ENCODE measurements around the gene MORF4L1.
"Not testable (repeated sequence)": the region's sequence is repeated elsewhere in the genome, so short reads cannot be mapped to it uniquely, and the experiment has no call there.

DNA sequence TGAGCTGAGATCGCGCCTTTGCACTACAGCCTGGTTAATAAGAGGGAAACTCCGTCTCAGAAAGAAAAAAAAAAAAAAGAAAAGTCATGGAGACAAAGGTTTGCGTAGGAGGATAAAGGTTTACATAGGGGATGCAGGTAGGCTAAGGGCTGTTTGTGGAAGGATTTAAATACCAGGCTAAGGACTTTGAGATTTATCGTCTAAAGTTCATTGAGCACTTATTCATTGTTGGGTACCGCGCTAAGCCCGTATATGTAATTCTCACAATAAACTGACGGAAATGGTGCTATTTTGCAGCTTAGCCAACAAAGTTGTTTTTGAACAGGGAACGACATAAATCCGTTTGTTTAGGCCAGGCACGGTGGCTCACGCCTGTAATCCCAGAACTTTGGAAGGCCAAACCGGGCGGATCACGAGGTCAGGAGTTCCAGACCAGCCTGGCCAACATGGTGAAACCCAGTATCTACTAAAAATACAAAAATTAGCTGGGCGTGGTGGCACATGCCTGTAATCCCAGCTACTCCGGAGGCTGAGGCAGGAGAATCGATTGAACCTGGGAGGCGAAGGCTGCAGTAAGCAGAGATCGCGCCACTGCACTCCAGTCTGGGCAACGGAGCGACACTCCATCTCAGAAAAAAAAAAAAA lies 1.1 kb upstream of the MORF4L1 start:
- TF ChIP-seq, protein P1, sequence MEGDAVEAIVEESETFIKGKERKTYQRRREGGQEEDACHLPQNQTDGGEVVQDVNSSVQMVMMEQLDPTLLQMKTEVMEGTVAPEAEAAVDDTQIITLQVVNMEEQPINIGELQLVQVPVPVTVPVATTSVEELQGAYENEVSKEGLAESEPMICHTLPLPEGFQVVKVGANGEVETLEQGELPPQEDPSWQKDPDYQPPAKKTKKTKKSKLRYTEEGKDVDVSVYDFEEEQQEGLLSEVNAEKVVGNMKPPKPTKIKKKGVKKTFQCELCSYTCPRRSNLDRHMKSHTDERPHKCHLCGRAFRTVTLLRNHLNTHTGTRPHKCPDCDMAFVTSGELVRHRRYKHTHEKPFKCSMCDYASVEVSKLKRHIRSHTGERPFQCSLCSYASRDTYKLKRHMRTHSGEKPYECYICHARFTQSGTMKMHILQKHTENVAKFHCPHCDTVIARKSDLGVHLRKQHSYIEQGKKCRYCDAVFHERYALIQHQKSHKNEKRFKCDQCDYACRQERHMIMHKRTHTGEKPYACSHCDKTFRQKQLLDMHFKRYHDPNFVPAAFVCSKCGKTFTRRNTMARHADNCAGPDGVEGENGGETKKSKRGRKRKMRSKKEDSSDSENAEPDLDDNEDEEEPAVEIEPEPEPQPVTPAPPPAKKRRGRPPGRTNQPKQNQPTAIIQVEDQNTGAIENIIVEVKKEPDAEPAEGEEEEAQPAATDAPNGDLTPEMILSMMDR (IDR thresholded peaks at IDR 0.05), result not testable (repeated sequence)
- TF ChIP-seq POLR2A (IDR thresholded peaks at IDR 0.05), result not testable (repeated sequence)

Measured in stomach (tissue), 4 donors.